AG08396 (cell line): ENCODE results near the gene SPATS2L.

ENCODE experiments used
- DNase-seq: peaks from one replicate; pipeline ENCODE4 v3.0.0; 2012; ENCODE audit warnings: low spot score, mixed read lengths

Gene SPATS2L

GRCh38 chr2:200467806-200468681 lies 161.6 kb downstream of the SPATS2L start:
- DNase-seq, result no peak

- DNase-seq, result no peak
Measured at GRCh38 chr2:200469708-200470211, 163.3 kb downstream of the SPATS2L start.

- DNase-seq, result no peak
Measured at GRCh38 chr2:200470230-200470629, 163.7 kb downstream of the SPATS2L start.

GRCh38 chr2:200471324-200471848 lies 164.9 kb downstream of the SPATS2L start:
- no peak for DNase-seq

GRCh38 chr2:200471928-200472645 lies 165.6 kb downstream of the SPATS2L start:
- no peak for DNase-seq

- DNase-seq, result no peak
Measured at GRCh38 chr2:200472853-200473464, 166.5 kb downstream of the SPATS2L start.

- no peak for DNase-seq
Measured at GRCh38 chr2:200475795-200476194, 169.3 kb downstream of the SPATS2L start.

GRCh38 chr2:200476836-200477235 lies 170.3 kb downstream of the SPATS2L start:
- DNase-seq, result no peak

GRCh38 chr2:200477667-200478131 lies 171.2 kb downstream of the SPATS2L start:
- no peak for DNase-seq

GRCh38 chr2:200479692-200480265 lies 173.3 kb downstream of the SPATS2L start:
- DNase-seq, result peak; percentile 49

GRCh38 chr2:200482194-200482593 lies 175.7 kb downstream of the SPATS2L start:
- DNase-seq, result no peak

- no peak for DNase-seq
Measured at GRCh38 chr2:200483729-200484198, 177.3 kb downstream of the SPATS2L start.

GRCh38 chr2:200484934-200485333 lies 178.4 kb downstream of the SPATS2L start:
- DNase-seq, result no peak

- no peak for DNase-seq
Measured at GRCh38 chr2:200486529-200486928, 180.0 kb downstream of the SPATS2L start.

- no peak for DNase-seq
Measured at GRCh38 chr2:200488169-200488568, 181.7 kb downstream of the SPATS2L start.

- no peak for DNase-seq
Measured at GRCh38 chr2:200490001-200490400, 183.5 kb downstream of the SPATS2L start.

- DNase-seq, result no peak
Measured at GRCh38 chr2:200492656-200493055, 186.2 kb downstream of the SPATS2L start.

GRCh38 chr2:200494048-200494447 lies 187.6 kb downstream of the SPATS2L start:
- DNase-seq, result no peak

- no peak for DNase-seq
Measured at GRCh38 chr2:200496696-200497095, 190.2 kb downstream of the SPATS2L start.

- DNase-seq, result no peak
Measured at GRCh38 chr2:200498402-200499162, 192.1 kb downstream of the SPATS2L start.

GRCh38 chr2:200502196-200502595 lies 195.7 kb downstream of the SPATS2L start:
- DNase-seq, result no peak
